OCI-LY7 (cell line): ENCODE results near the gene OGDHL.

Experiments
- CTCF ChIP-seq: fragments of 200-600 bp; sonication (generic); conservative IDR thresholded peaks from 2 replicates; pipeline ENCODE4 v1.5.1; 2014; ENCODE audit warnings: mild to moderate bottlenecking, antibody characterized with exemption, low read length, moderate library complexity, mixed read lengths
- EZH2phosphoT487 ChIP-seq: fragments of 200-600 bp; sonication (generic); IDR thresholded peaks from 2 replicates; pipeline ENCODE4 v1.6.1; 2018; ENCODE audit warnings: low read depth, borderline replicate concordance, mild to moderate bottlenecking, mixed run types, antibody characterized with exemption, low read length, moderate library complexity, mixed read lengths

DNA sequence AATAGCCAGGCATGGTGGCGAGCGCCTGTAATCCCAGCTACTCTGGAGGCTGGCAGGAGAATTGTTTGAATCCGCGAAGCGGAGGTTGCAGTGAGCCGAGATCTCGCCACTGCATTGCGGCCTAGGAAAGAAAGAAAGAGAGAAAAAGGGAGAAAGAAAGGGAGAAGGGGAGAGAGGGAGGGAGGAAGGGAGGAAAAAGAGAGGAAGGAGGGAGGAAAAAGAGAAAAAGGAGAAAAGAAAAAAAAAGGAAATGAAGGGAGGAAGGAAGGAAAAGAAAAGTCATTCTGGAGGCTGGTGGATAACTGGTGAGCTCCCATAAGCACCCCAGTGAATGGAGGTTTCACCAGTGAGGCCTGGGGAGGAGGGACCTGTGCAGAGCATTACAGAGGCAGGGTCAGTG, 7.6 kb upstream of the OGDHL start:
- TF ChIP-seq CTCF (no peak), EZH2phosphoT487 (no peak)
